A172 (cell line): Measurements from ENCODE around the gene REELD1. TPM values are rescaled to one million over a fixed set of nuclear protein-coding genes. Genes with fewer than 3 reads are reported as not detected.

ENCODE experiments used
- DNase-seq: peaks from one replicate; pipeline ENCODE4 v3.0.0-alpha.2; 2015; ENCODE audit warnings: low spot score
- total RNA-seq: library from RNA; depleted of rRNA; stranded (reverse); fragments of >200 nt; shearing (Covaris generic); gene quantifications from 2 replicates; pipeline ENCODE4 v1.2.3, GENCODE V29; 2014

REELD1 gene
- total RNA-seq, 1 experiment from 2014 or later: not detected

DNA sequence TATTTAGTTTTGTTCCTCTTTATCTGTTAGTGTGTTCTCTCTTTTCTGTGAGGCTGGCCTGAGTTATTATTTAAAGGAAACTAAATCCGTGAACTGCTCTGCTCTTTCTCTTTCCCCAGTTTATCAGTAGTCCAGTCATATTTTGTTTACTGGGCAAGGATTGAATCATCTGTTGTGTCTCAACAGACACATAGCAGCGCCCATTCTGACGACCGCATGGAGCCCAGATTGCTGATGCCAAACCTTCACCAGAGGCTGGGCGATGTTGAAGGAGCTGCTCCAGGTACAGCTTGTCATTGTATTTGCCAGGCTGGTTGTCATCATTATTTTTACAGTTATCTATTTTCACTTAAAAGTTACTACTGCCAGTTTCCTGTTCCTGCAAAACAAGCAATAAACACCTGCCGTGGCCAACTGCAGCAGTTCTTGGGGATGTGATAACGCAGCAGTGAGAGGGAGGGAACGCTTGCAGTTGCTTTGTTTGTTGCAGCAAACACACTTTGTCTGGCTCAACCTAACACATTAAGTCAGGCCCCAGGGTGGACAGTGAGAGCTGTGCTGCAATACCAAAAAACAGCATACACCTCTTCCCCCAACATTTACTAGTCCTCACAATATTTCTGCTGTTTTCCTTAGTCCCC, 10.1 kb downstream of the REELD1 start:
- no peak for DNase-seq

GRCh38 chr4:146229406-146229805, 15.1 kb downstream of the REELD1 start:
- DNase-seq: no peak

DNA sequence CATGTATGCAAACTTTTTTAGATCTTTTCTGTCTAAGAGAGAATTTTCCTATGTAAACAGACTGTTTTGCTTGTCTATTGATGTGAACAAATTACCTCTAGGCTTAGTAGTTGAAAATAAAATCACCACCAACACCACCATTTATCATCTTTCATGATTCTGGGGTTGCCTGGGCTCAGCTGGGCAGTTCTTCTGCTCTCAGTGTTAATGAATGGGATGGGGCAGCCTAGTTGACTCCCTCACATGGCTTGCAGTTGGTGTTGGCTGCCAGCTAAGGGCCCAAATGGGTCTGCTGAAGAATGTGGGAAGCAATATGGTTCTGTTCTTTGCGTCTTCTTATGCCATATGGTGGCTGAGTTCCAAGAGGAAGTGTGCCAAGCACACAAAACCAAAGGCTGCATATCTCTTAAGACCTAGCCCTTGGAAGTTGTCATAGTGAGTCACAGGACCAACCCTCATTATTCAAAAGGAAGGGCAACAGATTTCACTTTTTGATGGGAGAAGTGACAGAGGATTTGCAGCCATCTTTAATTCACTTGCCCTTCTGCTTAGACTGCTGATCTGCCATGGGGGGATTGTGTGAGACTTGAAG, 17.9 kb downstream of the REELD1 start:
- DNase-seq: peak; percentile 58

GRCh38 chr4:146235654-146236177, 21.4 kb downstream of the REELD1 start:
- DNase-seq: no peak

DNA sequence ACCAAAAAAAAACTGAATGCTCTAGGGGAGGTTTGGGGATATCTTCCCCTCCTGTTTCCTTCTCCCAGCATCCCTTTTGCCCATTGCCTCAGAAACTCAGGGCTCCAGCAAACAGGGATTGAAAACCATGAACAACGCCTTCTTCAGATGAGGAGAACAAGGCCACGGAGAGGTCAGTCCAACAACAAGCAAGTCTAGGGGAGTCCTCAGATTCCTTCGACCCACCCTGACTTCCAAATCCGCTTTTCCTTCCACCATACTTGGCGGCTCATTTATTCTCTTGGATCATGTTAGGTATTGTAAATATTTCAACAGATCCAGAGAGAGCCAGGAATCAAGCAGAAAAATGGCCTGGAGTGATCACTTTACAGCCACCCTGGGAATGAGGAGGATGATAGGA, 21.9 kb downstream of the REELD1 start:
- DNase-seq: no peak

DNA sequence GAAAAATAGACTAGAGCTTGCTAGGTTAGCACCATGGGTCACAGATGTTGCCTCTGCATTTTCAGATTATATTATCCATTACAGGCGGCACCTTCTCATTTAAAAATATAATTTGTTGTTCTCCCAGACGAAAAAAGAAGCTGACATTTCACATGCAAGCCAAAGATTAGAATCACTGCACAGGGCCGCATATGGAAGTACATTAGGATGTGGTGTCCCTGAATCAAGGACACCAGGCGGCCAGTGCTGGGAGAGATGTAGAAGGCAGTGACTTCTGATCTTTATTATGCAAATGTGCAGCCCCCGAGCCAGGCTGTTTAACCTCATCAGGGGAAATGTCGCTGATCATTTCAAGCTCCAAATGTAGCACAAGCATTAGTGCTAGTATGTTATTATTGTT, 22.8 kb downstream of the REELD1 start:
- no peak for DNase-seq

DNA sequence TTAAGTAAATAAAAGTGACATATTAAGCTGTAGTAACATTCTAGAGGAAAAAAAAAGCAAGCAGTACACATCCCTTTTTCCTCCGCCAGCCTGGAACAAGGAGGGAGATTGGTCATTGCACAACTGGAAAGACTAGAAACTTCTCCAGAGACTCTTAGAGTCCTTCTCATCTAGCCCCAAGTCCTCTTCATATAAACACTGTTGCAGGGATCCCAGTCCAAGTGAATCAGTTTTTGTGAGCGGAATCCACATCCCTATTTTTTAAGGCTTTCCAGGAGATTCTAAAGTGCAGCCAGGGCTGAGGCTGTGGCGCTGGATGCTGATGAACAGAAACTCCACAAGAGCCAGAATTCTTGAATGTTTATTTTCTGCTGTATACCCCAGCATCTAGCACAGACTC, 23.8 kb downstream of the REELD1 start:
- no peak for DNase-seq

- DNase-seq: peak; percentile 53
Observed at GRCh38 chr4:146243141-146243882, 29.0 kb downstream of the REELD1 start.

DNA sequence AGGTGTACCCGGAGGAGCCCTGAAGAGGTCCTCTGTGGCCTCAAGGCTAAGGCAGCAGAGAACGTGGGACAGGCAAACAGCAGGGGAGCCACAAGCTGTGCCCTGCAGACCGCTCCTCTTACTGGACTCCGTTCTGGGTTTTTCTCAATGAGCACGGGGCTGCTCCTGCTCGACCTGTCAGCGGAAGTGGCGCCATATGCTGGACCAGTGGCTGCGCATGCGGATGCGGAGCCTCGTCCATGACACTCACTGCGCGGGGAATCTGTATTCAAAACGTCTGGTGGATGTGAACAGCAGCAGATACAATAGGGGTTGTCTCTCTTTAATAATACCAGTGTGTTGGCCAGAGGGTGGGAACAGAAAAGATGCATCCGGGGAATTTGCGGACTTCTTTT, 29.5 kb downstream of the REELD1 start:
- DNase-seq: no peak

DNA sequence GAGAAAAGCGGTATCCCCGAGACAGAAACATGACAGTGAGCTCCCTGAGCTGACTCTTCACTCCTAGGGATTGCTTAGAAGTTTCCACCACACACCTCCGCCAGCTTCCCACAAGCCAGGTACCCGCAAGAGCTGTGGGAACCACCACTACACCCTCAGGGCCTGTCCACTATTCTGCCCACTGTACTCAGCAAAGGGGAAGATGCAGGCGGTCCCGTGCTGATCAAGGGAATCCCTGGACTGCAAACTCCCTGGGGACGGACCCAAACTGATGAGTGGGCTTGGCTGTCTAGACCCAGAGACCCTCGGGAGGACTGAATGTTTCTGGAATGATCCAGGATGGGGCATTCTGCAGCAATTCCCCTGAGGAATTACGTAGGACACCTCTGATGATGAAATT, 30.2 kb downstream of the REELD1 start:
- DNase-seq: no peak

DNA sequence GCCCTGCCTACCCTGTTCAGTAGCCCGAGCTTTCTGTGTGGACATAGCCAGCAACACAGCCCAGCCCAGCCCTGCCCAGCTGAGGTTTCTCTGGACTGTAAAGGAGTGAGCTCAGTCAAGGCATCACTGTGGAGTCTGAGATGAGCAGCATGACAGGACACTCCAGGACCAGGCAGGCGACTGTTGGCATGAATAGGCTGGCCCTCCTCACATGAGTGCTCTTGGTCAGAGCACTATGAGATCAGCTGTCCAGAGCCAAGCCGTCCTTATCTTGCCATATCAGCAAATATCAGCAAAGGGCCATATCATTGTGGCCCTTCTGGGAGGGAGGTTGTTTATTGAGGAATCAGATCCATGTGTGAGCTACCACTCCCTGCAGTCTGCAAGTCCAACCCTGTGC, 30.9 kb downstream of the REELD1 start:
- no peak for DNase-seq

DNA sequence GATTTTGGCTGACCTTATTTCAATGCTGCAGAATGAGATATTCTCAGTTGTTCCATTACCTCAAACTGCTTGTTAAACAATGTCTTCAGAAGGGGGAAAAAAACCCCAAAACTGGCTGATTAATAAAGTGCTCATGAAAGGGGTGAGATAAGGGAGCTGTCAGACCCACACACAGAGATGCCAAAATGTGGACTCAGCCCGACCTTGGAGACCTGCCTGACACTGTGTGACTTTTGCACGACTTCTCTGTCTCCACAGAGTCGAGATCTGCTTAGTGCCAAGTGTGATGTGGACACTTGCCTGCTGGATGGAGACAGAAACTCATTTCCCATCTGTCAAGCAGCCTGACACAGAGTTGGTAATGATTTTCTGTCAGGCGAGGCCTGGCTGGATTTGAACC, 31.5 kb downstream of the REELD1 start:
- DNase-seq: no peak

- no peak for DNase-seq
Observed at GRCh38 chr4:146246381-146246780, 32.0 kb downstream of the REELD1 start.

DNA sequence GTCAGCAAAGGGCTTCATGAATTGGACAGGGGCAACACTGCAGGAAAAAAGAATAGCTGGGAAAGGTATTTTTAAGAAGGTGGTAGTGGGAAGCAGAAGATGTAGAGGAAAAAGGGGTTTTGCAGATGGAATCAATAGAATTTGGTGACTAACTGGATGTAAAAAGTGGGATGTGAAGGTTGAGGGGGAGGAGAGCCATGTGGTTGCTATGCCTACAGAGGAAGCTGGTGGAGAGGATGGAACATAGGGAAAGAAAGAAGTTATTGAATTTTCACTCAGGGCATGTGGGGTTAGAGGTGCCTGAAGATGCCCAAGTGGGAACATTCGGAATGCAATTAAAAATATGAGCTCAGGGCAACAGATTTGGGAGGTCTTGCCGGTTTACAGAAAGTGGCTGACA, 33.0 kb downstream of the REELD1 start:
- DNase-seq: no peak

DNA sequence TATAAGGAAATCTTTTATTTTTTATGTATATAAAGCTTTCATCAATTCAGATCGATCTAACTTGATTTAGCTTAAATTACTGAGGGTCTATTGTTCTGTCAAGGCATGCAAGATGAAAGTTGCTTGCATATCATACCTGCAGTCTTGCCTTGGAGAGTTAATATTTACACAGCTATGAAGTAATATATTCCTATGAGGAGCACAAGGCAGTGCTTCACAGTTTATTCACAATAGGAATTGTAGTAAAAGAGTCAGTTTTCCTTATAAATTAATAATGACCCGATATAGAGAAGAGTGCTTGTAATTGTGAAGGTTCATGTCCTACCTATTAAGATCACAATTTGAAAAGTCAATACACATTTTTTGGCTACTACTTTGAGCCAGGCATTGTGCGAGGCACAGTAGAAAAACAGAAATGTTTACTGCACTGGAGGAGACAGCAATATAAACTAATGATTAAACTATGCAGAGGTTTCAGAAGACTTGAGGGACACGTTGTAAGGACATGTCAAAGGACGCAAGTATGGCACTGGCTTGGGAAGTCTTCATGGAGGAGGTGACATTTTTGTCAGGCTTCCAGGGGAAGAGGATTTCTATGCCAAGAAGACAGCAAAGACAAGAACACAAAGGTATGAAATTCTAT, 38.8 kb downstream of the REELD1 start:
- no peak for DNase-seq

DNA sequence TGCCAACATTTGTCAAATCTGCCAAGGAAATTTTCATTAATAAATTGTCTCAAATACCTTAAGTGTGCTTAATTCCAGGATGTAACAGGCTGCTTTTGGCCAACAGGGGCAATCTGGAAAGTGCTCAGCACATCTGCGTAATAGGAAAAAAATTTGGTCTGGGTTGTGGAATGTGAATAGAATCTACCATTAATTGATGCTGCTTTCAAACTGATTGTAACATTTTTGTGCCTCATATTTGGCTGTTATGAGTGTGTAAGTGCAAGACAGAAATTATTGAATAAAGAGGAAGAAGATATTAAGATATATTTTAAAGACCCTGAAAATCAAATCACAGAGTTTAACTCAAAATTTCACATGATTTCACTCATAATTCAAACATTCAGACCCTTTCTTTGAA, 41.1 kb downstream of the REELD1 start:
- peak; percentile 82 for DNase-seq

DNA sequence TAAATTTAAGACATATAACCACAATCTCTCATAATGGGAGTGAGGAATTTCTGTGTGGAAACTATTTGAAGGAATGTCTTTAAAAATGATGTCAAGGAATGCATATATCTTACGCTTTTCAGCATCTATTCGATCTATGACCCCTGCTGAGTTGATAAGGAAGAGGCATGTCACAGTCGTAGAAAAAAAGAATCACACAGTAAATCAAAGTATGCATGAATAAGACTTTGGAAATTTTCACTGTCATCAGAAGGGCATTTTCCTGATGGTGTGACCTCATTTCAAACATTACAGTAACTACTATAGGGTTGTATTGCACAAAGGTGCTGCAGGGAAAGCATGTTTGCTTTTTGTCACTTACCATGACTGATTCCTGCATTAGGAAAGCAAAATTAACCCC, 41.5 kb downstream of the REELD1 start:
- DNase-seq: peak; percentile 95

- no peak for DNase-seq
Observed at GRCh38 chr4:146256328-146256727, 42.0 kb downstream of the REELD1 start.

DNA sequence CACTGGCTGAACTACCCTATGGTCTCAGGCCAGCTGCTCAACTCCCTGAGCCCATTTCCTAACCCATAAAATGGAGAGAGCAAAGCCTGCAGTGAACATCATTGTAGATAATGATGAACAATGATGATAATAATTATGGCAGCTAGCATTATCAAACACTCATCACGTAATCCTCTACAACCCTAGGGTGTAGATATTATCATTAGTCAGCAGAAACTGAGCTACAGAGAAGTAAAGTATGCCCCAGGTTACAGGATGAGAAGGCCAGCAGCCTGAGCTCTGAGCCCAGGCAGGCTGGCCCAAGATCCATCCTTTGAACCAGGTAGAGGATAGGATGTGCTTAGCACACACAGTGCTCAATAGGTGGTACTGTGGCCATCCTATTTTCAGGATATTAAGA, 43.2 kb downstream of the REELD1 start:
- no peak for DNase-seq

- no peak for DNase-seq
Observed at GRCh38 chr4:146260521-146260920, 46.2 kb downstream of the REELD1 start.

DNA sequence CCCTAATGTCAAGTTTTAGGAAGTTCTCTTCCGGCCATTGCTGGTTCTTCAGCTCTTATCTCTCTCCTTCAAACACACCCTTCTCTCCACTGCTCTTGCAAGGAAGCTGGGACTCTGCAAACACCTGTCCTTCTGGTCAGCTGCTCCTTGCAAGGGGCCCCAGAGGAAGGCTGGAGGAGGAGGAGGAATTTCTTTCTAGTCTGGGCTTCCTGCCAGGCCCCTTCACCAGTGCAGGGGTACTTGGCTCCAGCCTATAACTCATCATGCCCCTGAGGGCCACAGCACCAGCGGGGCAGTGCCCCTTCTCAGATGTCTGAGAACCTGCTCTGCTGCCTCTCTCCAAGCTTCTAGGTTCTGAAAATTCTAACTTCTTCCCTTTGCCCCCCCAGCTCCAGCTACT, 46.7 kb downstream of the REELD1 start:
- DNase-seq: no peak

DNA sequence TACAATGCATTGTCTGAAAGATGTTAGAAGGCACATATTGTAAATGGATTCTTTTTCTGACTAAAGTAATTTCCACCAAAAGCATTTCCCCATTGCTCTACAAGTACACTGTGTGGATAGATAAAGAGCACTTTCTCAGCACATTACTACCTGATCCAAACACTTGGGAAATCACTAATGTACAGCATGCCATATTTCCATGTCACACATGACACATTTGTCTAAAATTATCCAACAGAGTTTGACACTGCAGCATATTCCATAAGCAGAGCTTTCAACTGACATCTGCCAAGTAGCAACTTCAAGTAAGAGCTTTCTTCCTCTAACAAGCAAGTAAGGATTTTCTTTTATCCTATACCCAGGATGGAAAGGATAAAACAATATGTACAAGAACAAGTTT, 49.5 kb downstream of the REELD1 start:
- no peak for DNase-seq
